GM23338 (cell line): Measurements from ENCODE around the gene RANGAP1. TPM values are rescaled to one million over a fixed set of nuclear protein-coding genes. Genes with fewer than 3 reads are reported as not detected.

ENCODE experiments used
- ATAC-seq: fragments of 200-7000 bp; cut with Tn5 transposase; 3 replicates; pipeline ENCODE4 v1.9.1; 2020
- DNase-seq: peaks from one replicate; pipeline ENCODE4 v3.0.0-alpha.2; 2015; ENCODE audit warnings: low spot score
- H2AFZ ChIP-seq: fragments of 200-600 bp; sonication (generic); 2 replicates; pipeline ENCODE4 v1.8.0; 2016; ENCODE audit warnings: antibody characterized with exemption, mild to moderate bottlenecking, moderate library complexity
- H3F3A ChIP-seq: fragments of 200-600 bp; sonication (generic); replicated peaks from 2 replicates; pipeline ENCODE4 v1.8.0; 2017; ENCODE audit warnings: antibody characterized with exemption, mixed run types, low read depth
- H3K27ac ChIP-seq: fragments of 200-600 bp; sonication (generic); 2 replicates; pipeline ENCODE4 v1.6.1; 2016; ENCODE audit warnings: low read depth
- H3K27me3 ChIP-seq: fragments of 200-600 bp; sonication (generic); 2 replicates; pipeline ENCODE4 v1.8.0; 2016; ENCODE audit warnings: mild to moderate bottlenecking, mixed run types, moderate library complexity; ENCODE audit not compliant: insufficient read depth
- H3K36me3 ChIP-seq: fragments of 200-600 bp; sonication (generic); 2 replicates; pipeline ENCODE4 v1.8.0; 2016; ENCODE audit warnings: mild to moderate bottlenecking; ENCODE audit not compliant: insufficient read depth
- H3K4me1 ChIP-seq: fragments of 200-600 bp; sonication (generic); 2 replicates; pipeline ENCODE4 v1.8.0; 2016; ENCODE audit warnings: mild to moderate bottlenecking, moderate library complexity; ENCODE audit not compliant: insufficient read depth
- H3K4me2 ChIP-seq: fragments of 200-600 bp; sonication (generic); 2 replicates; pipeline ENCODE4 v1.7.1; 2017; ENCODE audit warnings: mixed run types
- H3K4me3 ChIP-seq: fragments of 200-600 bp; sonication (generic); 2 replicates; pipeline ENCODE4 v1.6.1; 2016; ENCODE audit warnings: mixed run types
- H3K79me2 ChIP-seq: fragments of 200-600 bp; sonication (generic); replicated peaks from 2 replicates; pipeline ENCODE4 v1.8.0; 2017; ENCODE audit warnings: mild to moderate bottlenecking; ENCODE audit not compliant: insufficient read depth
- H3K9me2 ChIP-seq: fragments of 200-600 bp; sonication (generic); 2 replicates; pipeline ENCODE4 v1.8.0; 2017; ENCODE audit not compliant: insufficient read depth
- H4K20me1 ChIP-seq: fragments of 200-600 bp; sonication (generic); replicated peaks from 2 replicates; pipeline ENCODE4 v1.8.0; 2017; ENCODE audit warnings: mild to moderate bottlenecking; ENCODE audit not compliant: insufficient read depth
- H3K27ac Mint-ChIP-seq: 2 replicates; pipeline ENCODE4 v1.8.0; 2020; ENCODE audit warnings: inconsistent platforms, mild to moderate bottlenecking, moderate library complexity, mixed read lengths
- H3K27me3 Mint-ChIP-seq: 3 replicates; pipeline ENCODE4 v1.8.0; 2022; ENCODE audit warnings: low read depth, mild to moderate bottlenecking, moderate library complexity, mixed read lengths, inconsistent platforms; ENCODE audit not compliant: insufficient read depth, poor library complexity
- H3K36me3 Mint-ChIP-seq: 3 replicates; pipeline ENCODE4 v1.8.0; 2021; ENCODE audit warnings: low read depth, mild to moderate bottlenecking, inconsistent platforms, moderate library complexity, mixed read lengths
- H3K4me1 Mint-ChIP-seq: 3 replicates; pipeline ENCODE4 v1.8.0; 2020; ENCODE audit warnings: mild to moderate bottlenecking, inconsistent platforms, mixed read lengths
- H3K4me3 Mint-ChIP-seq: 3 replicates; pipeline ENCODE4 v1.8.0; 2021; ENCODE audit warnings: moderate library complexity, mild to moderate bottlenecking, inconsistent platforms, mixed read lengths
- H3K9me3 Mint-ChIP-seq: 3 replicates; pipeline ENCODE4 v1.8.0; 2020; ENCODE audit warnings: moderate library complexity, mild to moderate bottlenecking, inconsistent platforms, mixed read lengths
- CREB1 ChIP-seq: fragments of 250-450 bp; sonication (Bioruptor Pico); IDR thresholded peaks from 2 replicates; pipeline ENCODE4 v1.5.0; 2020; ENCODE audit warnings: low read depth, mild to moderate bottlenecking, moderate library complexity
- CTCF ChIP-seq, 2 experiments: fragments of 200-600 bp in 1 of 2; sonication (generic) in 1 of 2; conservative IDR thresholded peaks; 2 replicates each; pipeline versions ENCODE4 v1.5.1 to v1.6.1; 2016 to 2017; ENCODE audit warnings: antibody characterized with exemption in 2 of 2, low read depth in 2 of 2, mild to moderate bottlenecking in 2 of 2, moderate library complexity in 1 of 2
- ETS1 ChIP-seq: IDR thresholded peaks from 2 replicates; pipeline ENCODE4 v1.6.1; 2016; ENCODE audit warnings: antibody characterized with exemption
- EZH2 ChIP-seq: fragments of 200-600 bp; sonication (generic); IDR thresholded peaks from one replicate; pipeline ENCODE4 v1.8.0; 2017; ENCODE audit warnings: antibody characterized with exemption, mild to moderate bottlenecking, low read depth; ENCODE audit not compliant: unreplicated experiment
- EZH2phosphoT487 ChIP-seq: fragments of 200-600 bp; sonication (generic); IDR thresholded peaks from one replicate; pipeline ENCODE4 v1.8.1; 2018; ENCODE audit warnings: antibody characterized with exemption; ENCODE audit not compliant: unreplicated experiment
- JUNB ChIP-seq: IDR thresholded peaks from one replicate; pipeline ENCODE4 v1.6.1; 2016; ENCODE audit warnings: antibody characterized with exemption; ENCODE audit not compliant: unreplicated experiment
- NANOG ChIP-seq: IDR thresholded peaks from 2 replicates; pipeline ENCODE4 v1.6.1; 2016; ENCODE audit warnings: antibody characterized with exemption, borderline replicate concordance
- POLR2AphosphoS5 ChIP-seq: IDR thresholded peaks from 2 replicates; pipeline ENCODE4 v1.6.1; 2016; ENCODE audit warnings: antibody characterized with exemption, low read depth
- REST ChIP-seq: IDR thresholded peaks from one replicate; pipeline ENCODE4 v1.6.1; 2018; ENCODE audit warnings: antibody characterized with exemption; ENCODE audit not compliant: unreplicated experiment
- STAT1 ChIP-seq: IDR thresholded peaks from one replicate; pipeline ENCODE4 v1.6.1; 2016; ENCODE audit warnings: antibody characterized with exemption; ENCODE audit not compliant: unreplicated experiment
- ZNF114 ChIP-seq: fragments of 250-450 bp; sonication (Bioruptor Pico); IDR thresholded peaks from 2 replicates; pipeline ENCODE4 v1.5.0; 2020; ENCODE audit warnings: mild to moderate bottlenecking, moderate library complexity
- ZNF331 ChIP-seq: fragments of 250-450 bp; sonication (Bioruptor Pico); IDR thresholded peaks from 2 replicates; pipeline ENCODE4 v1.5.0; 2020; ENCODE audit warnings: low read depth, mild to moderate bottlenecking, moderate library complexity
- ZNF462 ChIP-seq: fragments of 250-450 bp; sonication (Bioruptor Pico); IDR thresholded peaks from 2 replicates; pipeline ENCODE4 v1.5.0; 2020; ENCODE audit warnings: mild to moderate bottlenecking, moderate library complexity
- polyA plus RNA-seq: library from polyadenylated mRNA; unstranded; fragments of >200 nt; fragmentation: Nextera tagmentation; extraction: Ambion mirVana; gene quantifications from 2 replicates; pipeline ENCODE4 v1.2.1, GENCODE V29; 2016
- total RNA-seq: library from RNA; depleted of rRNA; stranded (reverse); fragments of >200 nt; shearing (Covaris generic); gene quantifications from 2 replicates; pipeline ENCODE4 v1.2.3, GENCODE V29; 2014

Gene RANGAP1
- total and polyA plus RNA-seq, 2 experiments from 2014 or later, result 54.7 to 141 TPM

GRCh38 chr22:41215926-41216325, 70.1 kb downstream of the RANGAP1 start:
- Histone ChIP-seq H3K36me3 (peaks cover 26% of the 10 kb centered on the region), H3K4me2 (no peak overlapping the region)

More at GRCh38 chr22:41215926-41216325, 70.1 kb downstream of the RANGAP1 start:
- no peaks in the 10 kb centered on the region for H3K9me2 ChIP-seq
- Mint-ChIP-seq H3K4me3 (no peak overlapping the region; the same call in 2 of the 3 replicates), H3K9me3 (peaks cover 16% of the 10 kb centered on the region), H3K27ac (no peak overlapping the region), H3K4me1 (peaks cover 23% of the 10 kb centered on the region), H3K27me3 (peaks cover 8% of the 10 kb centered on the region), H3K36me3 (peaks cover 85% of the 10 kb centered on the region)
- H2AFZ ChIP-seq, result no peak overlapping the region
- H3F3A ChIP-seq, result peaks cover 6% of the 10 kb centered on the region; the same call in 1 of the 2 replicates
- peaks cover 17% of the 10 kb centered on the region for H3K4me1 ChIP-seq
- ATAC-seq (no peak), DNase-seq (no peak)
- H4K20me1 ChIP-seq, result no peaks in the 10 kb centered on the region
- no peak overlapping the region for H3K4me3 ChIP-seq
- H3K27ac ChIP-seq, result no peak overlapping the region
- TF ChIP-seq CREB1 (no peak), ZNF331 (CRISPR knock-in tag) (no peak), ETS1 (no peak), JUNB (no peak), ZNF462 (no peak), ZNF114 (no peak), POLR2AphosphoS5 (no peak), CTCF (conservative IDR thresholded peaks at IDR 0.05; ENCODE audit: low read depth in 2 of 2) (no peak), STAT1 (no peak), NANOG (no peak), EZH2phosphoT487 (no peak), EZH2 (no peak), REST (no peak)
- H3K27me3 ChIP-seq, result no peaks in the 10 kb centered on the region
- H3K79me2 ChIP-seq, result no peaks in the 10 kb centered on the region
